GM12891 (cell line): ENCODE measurements around the gene RALGDS.

Source experiments
- DNase-seq: peaks from one replicate; pipeline ENCODE4 v3.0.0; 2011; ENCODE audit warnings: low spot score; ENCODE audit not compliant: insufficient read length
- FAIRE-seq: peaks from 2 replicates; lab custom pipeline; 2011; peaks lifted over from hg19 to GRCh38; lab: Jason Lieb, UNC
- PAX5 ChIP-seq: IDR thresholded peaks from 2 replicates; pipeline ENCODE4 v1.6.1; 2011; ENCODE audit warnings: low read length, moderate library complexity, mild to moderate bottlenecking; ENCODE audit not compliant: insufficient read depth, severe bottlenecking
- POLR2A ChIP-seq: IDR thresholded peaks from 2 replicates; pipeline ENCODE4 v1.6.1; 2011; ENCODE audit warnings: low read depth, low read length, control low read depth
- POLR2AphosphoS5 ChIP-seq: IDR thresholded peaks from 2 replicates; pipeline ENCODE4 v1.6.1; 2011; ENCODE audit warnings: low read depth, low read length, control low read depth
- POU2F2 ChIP-seq: IDR thresholded peaks from 2 replicates; pipeline ENCODE4 v1.6.1; 2011; ENCODE audit warnings: low read depth, mild to moderate bottlenecking, control low read depth, low read length, moderate library complexity
- SPI1 ChIP-seq: IDR thresholded peaks from 2 replicates; pipeline ENCODE4 v1.6.1; 2011; ENCODE audit warnings: low read depth, low read length, control low read depth
- TAF1 ChIP-seq: IDR thresholded peaks from 2 replicates; pipeline ENCODE4 v1.6.1; 2011; ENCODE audit warnings: low read depth, low read length, control low read depth

Gene RALGDS

GRCh38 chr9:133058550-133059320 lies 62.3 kb downstream of the RALGDS start:
- TF ChIP-seq PAX5, result no peak
- no peak for TF ChIP-seq POLR2A
- no peak for TF ChIP-seq POU2F2
- no peak for TF ChIP-seq POLR2AphosphoS5
- no peak for TF ChIP-seq TAF1
- TF ChIP-seq SPI1, result no peak
- DNase-seq, result peak; percentile 57
- peak; percentile 92 for FAIRE-seq

DNA sequence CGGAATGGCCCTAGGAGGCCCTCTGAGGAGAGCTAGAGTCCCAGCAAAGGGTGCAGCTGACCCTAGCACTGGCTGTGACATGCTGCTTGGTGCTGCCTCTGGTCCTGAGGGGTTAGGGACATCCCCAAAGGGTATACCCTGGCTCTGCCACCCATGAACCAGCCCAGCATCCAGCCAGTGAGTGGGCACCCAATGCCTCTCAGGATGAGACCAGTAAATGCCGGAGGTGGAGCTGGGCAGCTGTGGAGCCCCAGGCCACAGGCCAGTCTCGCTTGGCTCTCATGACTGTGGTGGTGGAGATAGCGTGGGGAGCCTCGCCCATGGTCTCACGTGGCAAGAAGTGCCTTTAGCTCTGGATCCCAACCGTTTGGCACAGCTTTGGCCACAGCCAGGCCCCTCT lies 63.0 kb downstream of the RALGDS start:
- FAIRE-seq (peak; percentile 13), DNase-seq (no peak)
- no peak for TF ChIP-seq SPI1
- no peak for TF ChIP-seq TAF1
- TF ChIP-seq POLR2AphosphoS5, result no peak
- TF ChIP-seq PAX5, result no peak

DNA sequence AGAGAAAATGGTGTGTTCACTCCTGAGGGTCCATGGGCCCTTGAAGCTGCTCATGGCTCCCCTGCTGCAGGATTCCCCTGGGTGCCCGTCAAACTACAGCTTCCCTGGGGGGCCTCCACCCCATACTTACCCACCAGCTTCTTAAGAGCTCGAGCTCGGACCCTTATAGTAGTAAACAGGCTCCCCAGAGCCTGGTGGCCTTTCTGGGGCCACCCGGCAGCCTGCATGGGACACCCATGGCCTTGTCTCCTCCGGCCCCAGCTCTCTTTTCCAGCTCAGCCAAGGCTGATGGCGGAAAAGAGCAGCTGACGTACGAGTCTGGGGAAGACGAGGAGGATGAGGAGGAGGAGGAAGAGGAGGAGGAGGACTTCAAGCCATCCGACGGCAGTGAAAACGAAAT lies 63.5 kb downstream of the RALGDS start:
- no peak for FAIRE-seq
- DNase-seq, result no peak
- TF ChIP-seq TAF1 (no peak), POLR2A (no peak), PAX5 (no peak), POU2F2 (no peak), SPI1 (no peak)

GRCh38 chr9:133057006-133057405 lies 64.0 kb downstream of the RALGDS start:
- FAIRE-seq (peak; percentile 23), DNase-seq (no peak)
- TF ChIP-seq PAX5 (no peak), POU2F2 (no peak), POLR2AphosphoS5 (no peak), POLR2A (no peak), TAF1 (no peak)

GRCh38 chr9:133056533-133056932 lies 64.5 kb downstream of the RALGDS start:
- TF ChIP-seq TAF1 (no peak), SPI1 (0 out of 2 replicates have a peak, but pooled peaks have one; percentile 22)
- DNase-seq, result no peak
- peak; percentile 23 for FAIRE-seq

- DNase-seq (no peak), FAIRE-seq (no peak)
- TF ChIP-seq TAF1 (no peak), SPI1 (no peak), POU2F2 (no peak), PAX5 (no peak), POLR2AphosphoS5 (no peak), POLR2A (no peak)
Measured at GRCh38 chr9:133055788-133056420, 65.1 kb downstream of the RALGDS start.

DNA sequence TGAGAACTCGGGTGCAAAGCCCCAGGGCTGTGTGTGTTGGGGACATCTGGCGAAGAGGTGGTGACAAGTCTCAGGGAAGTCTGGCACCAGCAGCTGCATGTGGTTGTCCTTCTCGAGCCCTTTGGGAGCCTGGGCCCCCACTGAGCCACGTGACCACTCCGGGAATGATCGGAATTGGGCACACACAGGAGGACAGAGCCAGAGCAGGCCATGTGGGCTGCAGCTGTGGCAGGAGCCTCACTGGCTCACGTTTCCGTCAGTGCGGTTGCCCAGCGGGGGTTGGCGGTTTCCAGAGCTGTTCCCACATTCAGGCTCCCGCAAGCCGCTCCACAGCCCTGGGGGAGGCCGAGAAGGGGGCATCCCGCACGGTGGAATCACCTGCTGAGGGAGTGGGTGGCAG lies 66.1 kb downstream of the RALGDS start:
- no peak for FAIRE-seq
- DNase-seq, result no peak
- TF ChIP-seq TAF1 (no peak), POLR2AphosphoS5 (no peak), SPI1 (no peak), POLR2A (no peak), PAX5 (no peak)

GRCh38 chr9:133054194-133054890 lies 66.7 kb downstream of the RALGDS start:
- DNase-seq, result no peak
- FAIRE-seq, result no peak
- TF ChIP-seq POLR2AphosphoS5, result no peak
- no peak for TF ChIP-seq POLR2A

- TF ChIP-seq POU2F2 (no peak), POLR2A (no peak), TAF1 (no peak), SPI1 (no peak), PAX5 (no peak), POLR2AphosphoS5 (no peak)
- FAIRE-seq (no peak), DNase-seq (no peak)
Measured at GRCh38 chr9:133051966-133052539, 69.0 kb downstream of the RALGDS start.
